ENCODE data around the gene L3MBTL4. TPM values are rescaled to one million over a fixed set of nuclear protein-coding genes. Genes with fewer than 3 reads are reported as not detected.

The L3MBTL4 gene
- total RNA-seq, 1 donor from 2014 or later: 0.34 TPM

- H3K9me3 ChIP-seq (ENCODE audit: low read depth): no peaks in the 10 kb centered on the region
- H3K9me3 Mint-ChIP-seq: no peaks in the 10 kb centered on the region
- H3K4me3 ChIP-seq: no peak overlapping the region
- H2AFZ ChIP-seq (replicated peaks): no peak overlapping the region
- no peaks in the 10 kb centered on the region for H3F3A ChIP-seq (ENCODE audit: low read depth)
- no peaks in the 10 kb centered on the region for H3K4me1 ChIP-seq
- TF ChIP-seq, protein P1, sequence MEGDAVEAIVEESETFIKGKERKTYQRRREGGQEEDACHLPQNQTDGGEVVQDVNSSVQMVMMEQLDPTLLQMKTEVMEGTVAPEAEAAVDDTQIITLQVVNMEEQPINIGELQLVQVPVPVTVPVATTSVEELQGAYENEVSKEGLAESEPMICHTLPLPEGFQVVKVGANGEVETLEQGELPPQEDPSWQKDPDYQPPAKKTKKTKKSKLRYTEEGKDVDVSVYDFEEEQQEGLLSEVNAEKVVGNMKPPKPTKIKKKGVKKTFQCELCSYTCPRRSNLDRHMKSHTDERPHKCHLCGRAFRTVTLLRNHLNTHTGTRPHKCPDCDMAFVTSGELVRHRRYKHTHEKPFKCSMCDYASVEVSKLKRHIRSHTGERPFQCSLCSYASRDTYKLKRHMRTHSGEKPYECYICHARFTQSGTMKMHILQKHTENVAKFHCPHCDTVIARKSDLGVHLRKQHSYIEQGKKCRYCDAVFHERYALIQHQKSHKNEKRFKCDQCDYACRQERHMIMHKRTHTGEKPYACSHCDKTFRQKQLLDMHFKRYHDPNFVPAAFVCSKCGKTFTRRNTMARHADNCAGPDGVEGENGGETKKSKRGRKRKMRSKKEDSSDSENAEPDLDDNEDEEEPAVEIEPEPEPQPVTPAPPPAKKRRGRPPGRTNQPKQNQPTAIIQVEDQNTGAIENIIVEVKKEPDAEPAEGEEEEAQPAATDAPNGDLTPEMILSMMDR (IDR thresholded peaks at IDR 0.05): no peak
- TF ChIP-seq EZH2phosphoT487 (IDR thresholded peaks at IDR 0.05) (no peak), EZH2 (IDR thresholded peaks at IDR 0.05) (no peak)
- no peaks in the 10 kb centered on the region for H3K36me3 ChIP-seq
- DNase-seq (ENCODE audit: low spot score): no peak
- no peaks in the 10 kb centered on the region for H4K20me1 ChIP-seq (ENCODE audit: low read depth)
- H3K4me1 Mint-ChIP-seq: no peaks in the 10 kb centered on the region
- no peak overlapping the region for H3K27ac ChIP-seq
- H3K4me3 Mint-ChIP-seq: no peak overlapping the region
- H3K79me2 ChIP-seq (ENCODE audit: low read depth): no peaks in the 10 kb centered on the region
- no peaks in the 10 kb centered on the region for H3K36me3 Mint-ChIP-seq
- no peak overlapping the region for H3K9ac ChIP-seq
- H3K4me2 ChIP-seq: no peak overlapping the region
- no peak overlapping the region for H3K27ac Mint-ChIP-seq
- peaks cover 12% of the 10 kb centered on the region for H3K27me3 ChIP-seq
- peaks cover 4% of the 10 kb centered on the region for H3K27me3 Mint-ChIP-seq (ENCODE audit: insufficient read depth, low read depth)
Observed at GRCh38 chr18:6270771-6271216, 143.9 kb downstream of the L3MBTL4 start.

DNA sequence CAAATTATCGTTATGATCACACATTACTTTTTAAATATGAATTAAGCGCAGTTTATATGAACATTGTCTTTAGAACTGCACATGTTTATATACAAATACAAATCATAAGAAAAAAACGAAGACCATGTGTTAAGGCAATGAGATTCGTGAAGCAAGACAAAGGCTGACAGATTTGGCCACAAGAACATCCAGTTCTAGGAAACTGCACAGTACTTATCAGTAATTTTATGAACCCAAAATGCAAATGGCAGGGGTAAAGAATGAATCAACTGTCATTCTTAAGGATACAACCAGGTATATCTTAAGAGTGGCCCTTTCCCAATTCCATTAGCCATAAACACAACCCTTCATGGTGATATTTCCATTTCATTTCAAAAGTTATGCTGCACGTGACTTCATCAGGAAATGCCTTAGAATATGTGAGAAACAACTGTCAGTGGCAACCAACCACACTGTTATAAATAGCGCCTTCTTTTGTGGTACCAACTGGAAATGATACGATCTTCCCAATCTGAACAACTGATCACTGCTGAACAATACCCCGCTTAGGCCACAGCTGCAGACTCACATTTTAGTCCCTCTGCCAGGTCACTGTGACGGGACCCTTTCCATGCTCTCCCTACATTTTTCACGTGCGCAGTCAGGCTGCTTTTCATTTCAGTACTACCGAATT is 144.9 kb downstream of the L3MBTL4 start:
- Histone ChIP-seq H3K4me1 (no peaks in the 10 kb centered on the region), H3K9me3 (ENCODE audit: low read depth) (no peaks in the 10 kb centered on the region), H3F3A (ENCODE audit: low read depth) (no peaks in the 10 kb centered on the region), H3K4me3 (no peak overlapping the region), H3K79me2 (ENCODE audit: low read depth) (no peaks in the 10 kb centered on the region), H3K4me2 (no peak overlapping the region), H3K36me3 (no peaks in the 10 kb centered on the region), H3K27ac (no peak overlapping the region), H3K9ac (no peak overlapping the region), H3K27me3 (peaks cover 12% of the 10 kb centered on the region), H2AFZ (replicated peaks) (no peak overlapping the region), H4K20me1 (ENCODE audit: low read depth) (no peaks in the 10 kb centered on the region)
- TF ChIP-seq EZH2 (IDR thresholded peaks at IDR 0.05) (no peak), EZH2phosphoT487 (IDR thresholded peaks at IDR 0.05) (no peak)
- TF ChIP-seq, protein P1 (IDR thresholded peaks at IDR 0.05): no peak
- no peaks in the 10 kb centered on the region for H3K9me3 Mint-ChIP-seq
- H3K36me3 Mint-ChIP-seq: no peaks in the 10 kb centered on the region
- H3K27ac Mint-ChIP-seq: no peak overlapping the region
- no peaks in the 10 kb centered on the region for H3K4me1 Mint-ChIP-seq
- DNase-seq (ENCODE audit: low spot score): no peak
- H3K27me3 Mint-ChIP-seq (ENCODE audit: insufficient read depth, low read depth): peaks cover 2% of the 10 kb centered on the region
- no peak overlapping the region for H3K4me3 Mint-ChIP-seq

DNA sequence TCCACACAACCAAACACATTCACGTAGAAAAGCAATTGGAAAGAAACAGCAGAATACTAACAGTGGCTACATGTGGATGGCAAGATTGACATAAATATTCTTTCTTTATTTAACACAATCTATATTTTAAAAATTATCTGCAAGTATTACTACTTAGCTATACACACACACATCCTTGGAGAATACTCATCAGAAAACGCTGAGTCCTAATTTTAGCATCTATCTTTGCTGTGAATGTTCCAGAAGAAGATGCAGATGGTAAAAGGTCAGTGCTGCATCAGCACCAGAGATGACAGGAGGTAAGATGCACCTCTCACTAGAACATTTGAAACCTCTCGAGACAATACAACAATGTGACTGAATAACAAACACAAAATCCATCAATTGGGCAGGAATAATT is 148.5 kb downstream of the L3MBTL4 start:
- no peaks in the 10 kb centered on the region for H3K9me3 Mint-ChIP-seq
- H4K20me1 ChIP-seq (ENCODE audit: low read depth): no peaks in the 10 kb centered on the region
- no peak overlapping the region for H3K4me3 Mint-ChIP-seq
- H3K27ac Mint-ChIP-seq: no peak overlapping the region
- no peak overlapping the region for H3K4me2 ChIP-seq
- H3K27me3 Mint-ChIP-seq (ENCODE audit: insufficient read depth, low read depth): no peaks in the 10 kb centered on the region
- no peak overlapping the region for H3K9ac ChIP-seq
- no peaks in the 10 kb centered on the region for H3K36me3 Mint-ChIP-seq
- H3K9me3 ChIP-seq (ENCODE audit: low read depth): no peaks in the 10 kb centered on the region
- H3K4me1 ChIP-seq: no peaks in the 10 kb centered on the region
- H3F3A ChIP-seq (ENCODE audit: low read depth): no peaks in the 10 kb centered on the region
- H3K4me1 Mint-ChIP-seq: no peaks in the 10 kb centered on the region
- no peak for TF ChIP-seq EZH2phosphoT487 (IDR thresholded peaks at IDR 0.05)
- TF ChIP-seq, protein P1 (IDR thresholded peaks at IDR 0.05): no peak
- no peak for TF ChIP-seq EZH2 (IDR thresholded peaks at IDR 0.05)
- peaks cover 2% of the 10 kb centered on the region for H3K27me3 ChIP-seq
- no peaks in the 10 kb centered on the region for H3K79me2 ChIP-seq (ENCODE audit: low read depth)
- H3K27ac ChIP-seq: no peak overlapping the region
- no peak overlapping the region for H3K4me3 ChIP-seq
- H3K36me3 ChIP-seq: no peaks in the 10 kb centered on the region
- H2AFZ ChIP-seq (replicated peaks): no peak overlapping the region
- no peak for DNase-seq (ENCODE audit: low spot score)

All from neural progenitor cell (in vitro differentiated cells).